SHP77 (cell line): ENCODE data around the gene COPS3.

Source experiments
- DNase-seq, 2 experiments: peaks; one replicate each; lab custom pipeline; 2025; lab: John Stamatoyannopoulos, UW

COPS3 gene

DNA sequence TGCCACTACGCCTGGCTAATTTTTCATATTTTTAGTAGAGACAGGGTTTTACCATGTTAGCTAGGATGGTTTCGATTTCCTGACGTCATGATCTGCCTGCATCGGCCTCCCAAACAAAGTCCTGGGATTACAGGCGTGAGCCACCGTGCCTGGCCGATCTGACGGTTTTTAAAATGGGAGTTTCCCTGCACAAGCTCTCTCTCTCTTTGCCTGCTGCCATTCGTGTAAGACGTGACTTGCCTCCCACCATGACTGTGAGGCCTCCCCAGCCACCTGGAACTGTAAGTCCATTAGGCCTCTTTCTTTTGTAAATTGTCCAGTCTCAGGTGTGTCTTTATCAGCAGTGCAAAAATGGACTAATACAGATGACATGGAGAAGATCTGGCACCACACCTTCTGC, 39.4 kb downstream of the COPS3 start:
- DNase-seq, result no peak

DNA sequence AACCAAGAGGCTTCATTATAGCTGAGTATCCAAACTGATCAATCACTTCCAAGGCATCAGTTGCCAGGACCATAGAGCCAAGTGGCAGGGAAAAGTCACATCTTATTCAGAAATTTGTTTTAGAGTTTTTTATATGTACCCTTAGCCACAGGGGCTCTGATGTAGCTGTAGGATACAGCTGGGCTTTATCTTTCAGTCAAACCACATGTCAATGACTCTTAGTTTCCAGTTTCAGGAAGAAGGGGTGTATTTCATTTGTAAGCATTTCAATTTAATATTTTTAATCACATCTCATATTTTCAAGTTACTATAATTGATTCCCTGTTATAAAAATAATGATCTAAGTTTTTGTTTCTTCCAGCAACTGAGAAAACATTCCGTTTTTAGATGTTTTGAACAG, 41.2 kb downstream of the COPS3 start:
- DNase-seq, result no peak

DNA sequence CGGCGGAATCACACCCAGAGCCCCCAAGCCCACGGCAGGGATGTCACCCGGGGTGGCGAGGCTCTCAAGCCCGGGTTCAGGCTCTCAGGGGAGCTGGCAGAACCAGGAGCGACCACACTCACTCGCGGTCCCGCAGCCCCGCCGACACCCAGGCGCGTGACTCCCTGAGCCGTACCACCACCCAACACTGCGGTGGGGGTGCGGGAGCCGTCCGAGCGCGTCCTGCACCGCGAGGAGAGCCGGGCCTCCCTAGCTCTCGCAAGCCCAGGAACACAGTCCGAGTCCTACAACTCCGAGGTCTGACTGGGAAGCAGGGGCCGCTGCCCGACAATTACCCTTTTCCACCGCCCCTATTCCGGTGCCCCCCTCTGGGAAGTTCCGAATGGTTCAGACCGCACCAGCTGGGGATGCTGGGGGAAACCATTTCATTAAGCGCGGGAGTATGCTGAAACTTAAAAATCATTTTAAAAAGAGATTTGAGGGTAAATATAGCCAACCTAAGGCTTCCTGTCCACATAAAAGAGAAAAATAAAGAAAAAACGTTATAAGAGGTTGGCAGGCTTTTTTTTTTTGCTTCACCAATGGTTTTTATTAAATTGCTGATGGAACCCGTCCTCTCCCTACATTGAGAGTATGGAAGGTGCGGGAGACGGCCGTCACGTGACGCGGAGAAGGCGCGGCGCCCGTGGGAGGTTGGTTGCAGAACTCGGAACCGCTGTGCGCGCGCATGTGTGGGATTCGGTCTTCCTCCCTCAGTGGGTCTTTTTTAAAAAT, 43.8 kb downstream of the COPS3 start, which contains the start of gene FLCN:
TSS of gene FLCN (minus strand) at position 143 of the 774 bp plus-strand sequence. CDS start 9,031 bp downstream, outside the sequence.
- peak; percentile 98 to 99 for DNase-seq

GRCh38 chr17:17236295-17237025, 44.6 kb downstream of the COPS3 start:
- peak; percentile 54 to 67 for DNase-seq

- DNase-seq, result no peak
These were observed 45.6 kb downstream of the COPS3 start for GRCh38 chr17:17235212-17236174.

GRCh38 chr17:17232303-17232621, 48.8 kb downstream of the COPS3 start:
- no peak for DNase-seq

- DNase-seq, result no peak
These were observed 49.3 kb downstream of the COPS3 start for GRCh38 chr17:17231621-17232302.

DNA sequence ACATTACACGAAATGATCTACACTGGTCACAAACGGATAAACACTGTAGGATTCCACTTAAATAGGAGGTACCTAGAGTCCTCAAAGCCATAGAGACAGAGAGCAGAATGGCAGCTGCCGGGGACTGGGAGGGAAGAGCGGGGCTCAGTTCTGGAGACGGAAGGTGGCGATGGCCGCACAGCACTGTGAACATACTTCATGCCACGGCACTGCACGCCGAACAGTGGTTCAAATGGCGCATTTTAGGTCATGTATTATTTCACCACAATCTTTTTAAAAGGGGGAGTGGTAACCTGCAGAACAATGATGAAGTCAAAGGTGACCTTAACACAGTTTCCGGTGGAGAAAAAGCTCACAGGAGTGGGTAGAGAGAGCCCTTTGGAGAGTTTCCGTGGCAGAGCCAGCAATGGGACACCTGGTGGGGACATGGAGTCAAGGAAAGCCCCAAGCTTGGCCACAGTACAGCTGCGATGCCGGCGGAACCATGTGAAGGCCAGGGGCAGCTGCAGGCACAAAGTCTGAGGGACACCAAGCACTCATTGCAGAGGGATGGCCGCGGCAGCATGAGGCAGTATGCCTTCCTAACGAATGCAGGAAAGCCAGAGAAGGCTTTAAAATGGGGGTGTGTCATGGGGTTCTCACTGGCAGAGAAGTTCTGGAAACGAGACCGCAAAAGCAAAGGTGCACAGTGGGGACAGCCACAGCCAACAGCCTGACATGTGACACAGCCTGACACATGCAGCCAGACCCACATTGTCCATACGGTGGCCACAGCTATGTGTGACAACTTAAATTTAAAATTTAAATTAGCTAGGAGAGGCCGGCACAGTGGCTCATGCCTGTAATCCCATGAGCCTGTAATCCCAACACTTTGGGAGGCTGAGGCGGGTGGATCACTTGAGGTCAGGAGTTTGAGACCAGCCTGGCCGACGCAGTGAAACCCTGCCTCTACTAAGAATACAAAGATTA, 51.3 kb downstream of the COPS3 start:
- DNase-seq, result no peak

- DNase-seq, result no peak
These were observed 52.3 kb downstream of the COPS3 start for GRCh38 chr17:17228521-17229279.

DNA sequence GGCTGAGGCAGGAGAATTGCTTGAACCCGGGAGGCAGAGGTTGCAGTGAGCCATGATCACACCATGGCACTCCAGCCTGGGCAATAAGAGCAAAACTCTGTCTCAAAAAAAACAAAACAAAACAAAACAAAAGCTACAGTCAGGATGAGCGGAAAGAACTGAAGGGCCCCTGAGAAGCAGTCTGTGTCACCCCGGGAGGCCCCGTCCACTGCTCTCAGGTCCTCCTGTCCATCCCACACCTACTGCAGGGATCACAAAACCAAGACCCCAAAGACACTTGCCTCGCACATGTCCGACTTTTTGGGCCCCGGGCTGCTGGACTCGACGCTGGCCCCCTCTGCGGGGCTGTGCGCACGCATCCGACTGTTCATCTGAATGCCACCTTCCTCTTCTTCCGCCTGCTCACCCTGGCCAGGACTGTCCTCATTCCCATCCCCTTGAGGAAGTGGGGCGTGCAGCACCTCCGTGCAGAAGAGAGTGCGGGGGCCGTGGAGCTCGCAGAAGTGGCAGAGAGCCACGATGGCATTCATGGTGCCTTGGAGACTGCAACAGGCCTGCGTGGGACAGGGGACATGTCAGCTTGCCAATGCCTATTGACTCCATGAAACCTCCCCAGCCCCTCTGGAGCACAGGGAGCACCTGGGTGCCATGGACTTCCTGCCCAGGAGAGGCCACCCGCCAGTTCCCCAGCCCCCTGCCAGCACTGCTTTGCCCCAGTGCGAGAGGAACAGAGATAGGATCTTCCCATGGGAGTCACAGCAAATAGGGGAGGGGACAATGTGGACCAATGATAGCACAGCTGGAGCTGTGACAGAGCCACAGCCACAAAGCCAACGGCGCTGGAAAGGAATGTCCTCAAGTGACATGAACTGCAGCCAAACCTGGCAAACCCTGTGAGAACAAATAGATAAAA, 53.2 kb downstream of the COPS3 start:
- no peak for DNase-seq

- DNase-seq, result no peak
These were observed 54.4 kb downstream of the COPS3 start for GRCh38 chr17:17226451-17227265.

GRCh38 chr17:17225901-17226300, 55.1 kb downstream of the COPS3 start:
- no peak for DNase-seq

DNA sequence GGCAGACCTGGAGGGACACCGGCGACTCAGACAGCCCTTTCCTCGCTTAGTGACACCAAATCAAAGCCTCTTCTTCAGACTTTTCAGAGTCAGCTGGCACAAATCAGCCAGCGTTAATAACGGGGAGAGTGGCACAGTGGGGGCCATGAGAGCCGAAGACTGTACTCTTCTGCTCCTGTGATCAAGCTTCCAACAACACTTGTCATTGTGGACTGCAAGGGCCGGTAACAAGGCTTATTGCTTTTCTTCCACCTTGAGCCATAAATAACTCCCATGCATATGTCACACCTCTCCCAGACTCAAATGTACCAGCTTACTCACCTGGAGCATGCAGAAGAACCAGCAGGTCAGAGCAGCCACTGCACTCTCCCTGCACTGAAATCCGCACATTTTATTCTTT, 56.9 kb downstream of the COPS3 start:
- no peak for DNase-seq

DNA sequence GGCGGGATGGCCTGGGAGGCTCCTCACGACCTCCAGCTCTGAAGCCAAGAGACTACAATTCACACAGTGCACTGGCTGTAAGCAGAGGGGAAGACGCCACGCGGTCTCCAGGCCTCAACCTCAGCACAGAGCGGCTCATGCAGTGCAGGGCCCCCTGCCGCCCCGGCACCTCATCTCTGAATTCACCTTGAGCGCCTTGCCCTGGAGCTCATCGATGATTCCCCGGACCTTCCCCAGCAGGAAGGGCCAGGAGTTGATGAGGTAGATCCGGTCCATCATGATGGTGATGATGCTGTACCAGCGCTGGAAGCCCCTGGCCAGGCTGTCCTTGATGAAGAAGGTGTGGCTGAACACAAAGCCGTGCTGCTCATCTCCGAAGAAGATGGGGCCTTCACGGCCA, 57.3 kb downstream of the COPS3 start:
- DNase-seq, result no peak

DNA sequence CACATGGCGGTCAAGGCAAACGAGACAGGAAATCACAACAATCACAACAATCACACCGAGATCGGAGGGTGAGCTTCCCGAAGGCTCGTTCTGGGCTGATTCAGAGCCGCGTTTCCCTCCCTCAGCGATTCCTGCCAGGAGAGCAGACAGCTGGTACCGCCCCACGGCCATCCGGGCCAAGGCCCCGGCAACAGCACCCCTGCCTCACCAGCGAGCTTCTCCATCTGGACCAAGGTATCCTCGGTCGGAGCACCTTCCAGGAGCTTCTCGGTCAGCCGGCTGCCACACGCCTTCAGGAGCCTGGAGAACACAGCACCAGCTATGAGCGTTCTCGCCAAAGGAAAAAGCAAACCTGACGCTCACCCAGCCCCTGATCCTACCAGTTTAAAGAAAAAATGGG, 59.7 kb downstream of the COPS3 start:
- DNase-seq, result no peak

DNA sequence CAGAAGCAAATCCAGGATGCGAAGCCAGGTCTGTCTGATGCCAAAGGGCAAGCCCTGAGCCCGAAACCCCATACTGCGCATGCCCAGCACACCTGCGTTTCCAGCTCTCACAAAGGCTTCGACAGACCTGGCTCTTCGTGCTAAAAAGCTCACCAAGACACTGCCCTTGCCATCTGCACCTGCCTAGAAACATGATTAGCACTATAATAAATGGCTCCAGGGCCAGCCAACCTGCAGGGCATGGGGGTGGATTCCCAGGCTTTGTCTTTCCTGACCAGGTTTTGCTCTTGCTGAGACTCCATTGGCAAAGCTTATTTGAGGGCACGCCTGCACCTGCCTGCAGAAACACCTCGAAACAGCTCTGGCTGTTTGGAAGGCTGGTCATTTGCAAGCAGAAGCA, 60.5 kb downstream of the COPS3 start:
- DNase-seq, result no peak

DNA sequence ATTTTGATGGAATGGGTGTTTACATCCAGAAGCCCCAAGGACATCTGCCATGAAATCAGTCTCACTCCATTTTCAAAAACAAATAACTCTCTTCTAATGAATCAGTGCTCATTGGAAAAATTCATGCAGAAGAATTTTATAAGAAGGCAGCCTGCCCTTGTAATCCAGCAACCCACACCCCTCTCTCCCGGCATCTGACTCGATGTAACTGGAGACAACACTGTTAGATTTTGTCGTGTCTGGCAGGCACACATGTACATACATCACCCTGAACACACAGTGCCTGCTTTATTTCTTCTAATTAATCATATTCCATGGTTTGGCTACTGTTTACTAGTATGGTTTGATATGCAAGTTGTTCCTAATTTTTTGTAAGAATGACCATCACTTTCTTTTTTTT, 63.1 kb downstream of the COPS3 start:
- no peak for DNase-seq

GRCh38 chr17:17216776-17217175, 64.3 kb downstream of the COPS3 start:
- peak in 1 of 2 experiments; percentile 29 for DNase-seq
